MCF 10A (cell line): ENCODE data around the gene DYNLL2. TPM values are rescaled to one million over a fixed set of nuclear protein-coding genes. Genes with fewer than 3 reads are reported as not detected.

Source experiments
- Bru-seq: library from RNA; stranded (reverse); fragments of 400-500 nt; gene quantifications from one replicate; lab custom pipeline; 2021; lab: Mats Ljungman, UMichigan
- BruChase-seq, 2 experiments: library from RNA; stranded (reverse); fragments of 400-500 nt; gene quantifications; one replicate each; lab custom pipeline; 2021; lab: Mats Ljungman, UMichigan
- BruUV-seq: library from RNA; stranded (reverse); fragments of 400-500 nt; replicated peaks from 2 replicates; lab custom pipeline; 2021; lab: Mats Ljungman, UMichigan
- CTCF ChIA-PET: fragments of 300-600 bp; sonication (Branson Sonifier 250); formaldehyde crosslinking; extraction: SDS; loops from one replicate; lab custom pipeline; 2021; ENCODE audit warnings: antibody characterized with exemption, inconsistent platforms; lab: Yijun Ruan, JAX
- POLR2A ChIA-PET: fragments of 300-600, 350-650 bp; sonication (Branson Sonifier 250); formaldehyde crosslinking; extraction: SDS; loops from one replicate; lab custom pipeline; 2020; ENCODE audit warnings: antibody characterized with exemption, inconsistent platforms; lab: Yijun Ruan, JAX
- DNase-seq: peaks from one replicate; pipeline ENCODE4 v3.0.0-alpha.2; 2018; ENCODE audit not compliant: unreplicated experiment
- H3K27ac Mint-ChIP-seq: one replicate; pipeline ENCODE4 v1.8.0; 2022; ENCODE audit warnings: mild to moderate bottlenecking, low read depth, mixed read lengths; ENCODE audit not compliant: unreplicated experiment
- H3K27me3 Mint-ChIP-seq: one replicate; pipeline ENCODE4 v1.8.0; 2022; ENCODE audit warnings: mixed read lengths; ENCODE audit not compliant: insufficient read depth, unreplicated experiment
- H3K36me3 Mint-ChIP-seq: one replicate; pipeline ENCODE4 v1.8.0; 2022; ENCODE audit warnings: mild to moderate bottlenecking, moderate library complexity, mixed read lengths; ENCODE audit not compliant: insufficient read depth, unreplicated experiment
- H3K4me1 Mint-ChIP-seq: one replicate; pipeline ENCODE4 v1.8.0; 2022; ENCODE audit warnings: mixed read lengths; ENCODE audit not compliant: insufficient read depth, unreplicated experiment
- H3K4me3 Mint-ChIP-seq: one replicate; pipeline ENCODE4 v1.8.0; 2022; ENCODE audit warnings: mild to moderate bottlenecking, moderate library complexity, mixed read lengths; ENCODE audit not compliant: unreplicated experiment
- H3K9me3 Mint-ChIP-seq: one replicate; pipeline ENCODE4 v1.8.0; 2022; ENCODE audit warnings: mixed read lengths; ENCODE audit not compliant: unreplicated experiment
- intact Hi-C: fragments of 100-400 bp; cut with micrococcal nuclease; formaldehyde crosslinking; loops from 2 replicates; pipeline ENCODE4 v1.14.1; 2022
- long read RNA-seq: library from polyadenylated mRNA; stranded (forward); transcript quantifications from one replicate; pipeline ENCODE4 v2.0.0, GENCODE V29; 2022
- total RNA-seq: library from RNA; stranded (reverse); gene quantifications from 2 replicates; pipeline ENCODE4 v1.2.3, GENCODE V29; 2022
- TF ChIP-seq, protein P1 (sequence below): fragments of 200-600 bp; IDR thresholded peaks from one replicate; pipeline ENCODE4 v1.8.0; 2022; ENCODE audit warnings: antibody characterized with exemption, mild to moderate bottlenecking; ENCODE audit not compliant: unreplicated experiment

The DYNLL2 gene
- 15.5 and 22.3 TPM in 2 replicates for total RNA-seq
- percentile 80 among the genes with signal in this experiment for Bru-seq, nascent RNA
- BruChase-seq, experiment 1, labeled RNA remaining after a 6-hour chase: percentile 97 among the genes with signal in this experiment
- BruChase-seq, experiment 2, labeled RNA remaining after a 2-hour chase: percentile 95 among the genes with signal in this experiment
- long read RNA-seq, full-length matches to known transcripts: 3 of 10 reads
- long read RNA-seq, partial matches to known transcripts: 0 of 10 reads
- long read RNA-seq, other reads (novel, unspliced or antisense): 7 of 10 reads

DNA sequence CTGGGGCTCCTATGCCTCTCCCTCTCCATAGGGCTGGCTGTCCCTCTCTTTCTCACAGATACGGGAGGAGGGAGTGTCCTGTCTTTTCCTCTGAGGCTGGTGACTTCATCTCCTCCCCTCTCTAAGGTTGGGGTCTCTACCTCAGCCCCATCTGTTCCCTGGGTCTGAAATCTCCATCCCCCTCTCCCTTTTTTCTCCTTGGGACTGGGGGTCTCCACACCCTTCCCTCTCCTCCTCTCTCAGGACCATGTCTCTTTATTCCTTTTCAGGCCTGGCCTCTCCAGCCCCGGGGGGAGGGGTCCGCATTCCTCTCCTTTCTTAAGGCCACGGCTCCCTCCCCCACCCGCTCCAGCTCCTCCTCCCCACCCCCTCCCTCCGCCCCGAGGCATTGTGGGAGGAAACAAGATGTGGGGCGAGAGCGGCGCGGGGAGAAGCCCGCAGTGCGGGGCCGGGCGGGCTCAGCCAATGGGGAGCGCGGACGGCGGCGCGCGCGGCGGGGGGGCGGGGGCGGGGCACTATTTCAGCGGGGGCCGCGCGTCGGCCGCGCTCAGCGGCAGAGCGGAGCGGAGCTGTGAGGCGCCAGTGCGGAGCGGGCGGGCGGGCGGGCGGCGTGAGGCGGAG, at the start of gene DYNLL2:
DYNLL2 (plus strand) TSS at position 550 of the 621 bp plus-strand sequence. CDS start 3,672 bp downstream, outside the sequence.
- ChIA-PET POLR2A (interaction anchor here (0.5 to 6.1 kb wide), 11 partner anchors 11 to 333 kb away, joined by 3 to 40 read pairs (median 3); partner anchors contain the start of genes MRPS23 and SRSF1), CTCF (interaction anchor here (0.5 kb wide), 1 partner anchor 890 kb away, joined by 3 read pairs; no protein-coding TSS in a partner anchor)
- TF ChIP-seq, protein P1, sequence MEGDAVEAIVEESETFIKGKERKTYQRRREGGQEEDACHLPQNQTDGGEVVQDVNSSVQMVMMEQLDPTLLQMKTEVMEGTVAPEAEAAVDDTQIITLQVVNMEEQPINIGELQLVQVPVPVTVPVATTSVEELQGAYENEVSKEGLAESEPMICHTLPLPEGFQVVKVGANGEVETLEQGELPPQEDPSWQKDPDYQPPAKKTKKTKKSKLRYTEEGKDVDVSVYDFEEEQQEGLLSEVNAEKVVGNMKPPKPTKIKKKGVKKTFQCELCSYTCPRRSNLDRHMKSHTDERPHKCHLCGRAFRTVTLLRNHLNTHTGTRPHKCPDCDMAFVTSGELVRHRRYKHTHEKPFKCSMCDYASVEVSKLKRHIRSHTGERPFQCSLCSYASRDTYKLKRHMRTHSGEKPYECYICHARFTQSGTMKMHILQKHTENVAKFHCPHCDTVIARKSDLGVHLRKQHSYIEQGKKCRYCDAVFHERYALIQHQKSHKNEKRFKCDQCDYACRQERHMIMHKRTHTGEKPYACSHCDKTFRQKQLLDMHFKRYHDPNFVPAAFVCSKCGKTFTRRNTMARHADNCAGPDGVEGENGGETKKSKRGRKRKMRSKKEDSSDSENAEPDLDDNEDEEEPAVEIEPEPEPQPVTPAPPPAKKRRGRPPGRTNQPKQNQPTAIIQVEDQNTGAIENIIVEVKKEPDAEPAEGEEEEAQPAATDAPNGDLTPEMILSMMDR: no peak
- peaks cover 14% of the 10 kb centered on the region for H3K4me1 Mint-ChIP-seq
- intact Hi-C loops: loop anchor here (1.0 to 10.0 kb wide), 2 partner anchors 76 to 228 kb away; partner anchors contain the start of genes MRPS23 and SRSF1
- peak within 1 kb of the TSS; percentile 49 for H3K27ac Mint-ChIP-seq
- no peaks in the 10 kb centered on the region for H3K9me3 Mint-ChIP-seq
- H3K27me3 Mint-ChIP-seq: peaks cover 29% of the 10 kb centered on the region
- peak within 1 kb of the TSS; percentile 72 for H3K4me3 Mint-ChIP-seq
- DNase-seq: peak; percentile 91
- no TSS peak for BruUV-seq
- H3K36me3 Mint-ChIP-seq: peaks cover 21% of the 10 kb centered on the region

DNA sequence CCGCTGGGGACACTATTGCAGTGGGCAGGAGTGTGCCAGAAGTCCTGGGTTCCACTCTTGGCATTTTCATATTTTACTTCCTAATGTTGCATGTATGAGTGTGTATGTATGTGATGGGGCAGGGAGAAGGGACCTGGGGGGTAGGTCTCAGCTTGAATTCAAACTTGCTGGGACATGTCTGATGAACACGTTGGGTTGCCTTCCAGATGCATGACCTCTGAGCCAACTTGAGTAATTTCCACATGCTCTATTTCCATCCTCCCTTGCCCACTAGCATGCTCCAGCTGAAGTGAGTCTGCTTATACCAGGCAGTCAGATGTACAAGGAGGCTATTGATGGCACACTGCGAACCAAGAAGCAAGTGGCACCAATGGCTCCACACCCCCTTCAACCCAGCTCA, 43.2 kb upstream of the DYNLL2 start:
- no TSS peak for BruUV-seq
- Mint-ChIP-seq H3K27me3 (no peaks in the 10 kb centered on the region), H3K4me1 (no peaks in the 10 kb centered on the region), H3K4me3 (no peak overlapping the region), H3K9me3 (no peaks in the 10 kb centered on the region), H3K27ac (no peak overlapping the region), H3K36me3 (no peaks in the 10 kb centered on the region)
- TF ChIP-seq, protein P1: no peak
- ChIA-PET CTCF (no interaction called here), POLR2A (interaction anchor here (0.6 to 2.4 kb wide), 2 partner anchors 33 to 191 kb away, joined by 3 to 5 read pairs; partner anchors contain the start of gene SRSF1)
- intact Hi-C loops: no loop called here
- DNase-seq: no peak

DNA sequence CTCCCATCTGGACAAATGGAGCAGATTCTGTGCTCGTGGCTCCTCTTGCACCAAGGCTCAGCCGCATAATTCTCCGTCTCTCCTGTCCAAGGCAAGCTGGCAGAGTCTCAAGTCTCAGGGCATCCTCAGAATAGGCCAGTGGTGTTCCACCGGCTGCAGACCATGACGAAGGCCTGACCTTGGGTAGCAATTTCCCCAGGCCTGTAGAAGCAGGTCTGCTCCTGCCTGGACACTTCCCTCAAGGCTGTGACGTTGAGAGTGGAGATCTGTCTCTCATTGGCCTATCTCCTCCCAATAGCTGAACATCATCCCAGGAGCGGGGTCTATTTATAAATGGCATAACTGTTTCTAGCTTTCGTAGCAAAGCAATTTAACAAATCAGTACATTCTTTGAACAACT, 42.8 kb upstream of the DYNLL2 start:
- Mint-ChIP-seq H3K36me3 (no peaks in the 10 kb centered on the region), H3K4me3 (no peak overlapping the region), H3K27ac (no peak overlapping the region), H3K4me1 (no peaks in the 10 kb centered on the region), H3K9me3 (no peaks in the 10 kb centered on the region), H3K27me3 (no peaks in the 10 kb centered on the region)
- intact Hi-C loops: no loop called here
- no peak for DNase-seq
- ChIA-PET POLR2A (interaction anchor here (0.6 to 2.4 kb wide), 2 partner anchors 33 to 191 kb away, joined by 3 to 5 read pairs; partner anchors contain the start of gene SRSF1), CTCF (no interaction called here)
- TF ChIP-seq, protein P1: no peak
- no TSS peak for BruUV-seq

DNA sequence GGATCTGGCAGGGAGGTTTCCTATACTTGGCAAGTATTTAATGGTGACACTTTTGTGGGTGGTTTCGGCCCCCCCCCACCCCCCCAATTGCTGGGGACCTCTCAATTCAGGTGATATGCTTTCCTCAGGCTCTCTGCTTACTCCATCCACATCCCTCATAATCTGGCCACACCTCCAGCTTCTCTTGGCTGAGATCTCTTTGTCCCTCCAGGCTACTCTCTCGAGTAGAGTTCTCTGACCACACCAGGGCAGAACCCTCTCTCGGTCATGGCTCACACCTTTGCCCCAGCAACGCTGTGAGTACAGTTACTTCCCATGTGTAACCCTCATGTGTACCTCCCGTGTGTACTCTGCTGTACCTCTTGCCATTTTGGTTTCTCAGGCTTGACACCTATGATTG, 42.1 kb upstream of the DYNLL2 start:
- Mint-ChIP-seq H3K9me3 (no peaks in the 10 kb centered on the region), H3K4me1 (no peaks in the 10 kb centered on the region), H3K27ac (no peak overlapping the region), H3K4me3 (no peak overlapping the region), H3K36me3 (no peaks in the 10 kb centered on the region), H3K27me3 (no peaks in the 10 kb centered on the region)
- ChIA-PET CTCF (no interaction called here), POLR2A (interaction anchor here (0.7 kb wide), 1 partner anchor 59 kb away, joined by 3 read pairs; no protein-coding TSS in a partner anchor)
- TF ChIP-seq, protein P1: no peak
- intact Hi-C loops: no loop called here
- BruUV-seq: no TSS peak
- peak; percentile 6 for DNase-seq
